Activated effector memory CD4-positive, alpha-beta T cell treated with anti-CD3 and anti-CD28 coated beads, Interleukin-2, amount 50 U/mL, for 16 hours (primary cell): ENCODE data around the gene HCN4.

Experiments
- DNase-seq: peaks from one replicate; pipeline ENCODE4 v3.0.0-alpha.2; 2020

Gene HCN4

GRCh38 chr15:73378089-73378488 lies 9.3 kb upstream of the HCN4 start:
- DNase-seq: no peak

GRCh38 chr15:73375755-73376305 lies 7.1 kb upstream of the HCN4 start:
- no peak for DNase-seq

DNA sequence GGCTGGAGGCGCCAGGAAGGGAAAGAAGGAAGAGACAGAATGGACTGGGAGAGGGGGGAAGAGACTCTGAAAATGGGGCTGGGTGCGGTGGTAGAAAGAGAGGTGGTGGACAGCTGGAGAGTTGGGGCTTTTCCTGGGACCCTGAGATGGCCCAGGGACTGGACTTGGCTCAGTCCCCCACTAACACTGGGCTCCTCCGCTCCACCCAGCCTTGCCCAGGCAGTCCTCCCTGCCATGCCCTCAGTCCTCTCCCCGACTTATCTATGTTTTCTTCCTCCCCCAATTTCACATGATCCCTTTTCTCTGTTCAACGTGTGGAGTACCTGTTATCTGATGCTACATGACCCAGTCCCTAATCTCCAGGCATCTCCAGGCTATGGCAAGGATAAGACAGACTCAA lies 6.3 kb upstream of the HCN4 start:
- no peak for DNase-seq

GRCh38 chr15:73374604-73375003 lies 5.8 kb upstream of the HCN4 start:
- DNase-seq: no peak

DNA sequence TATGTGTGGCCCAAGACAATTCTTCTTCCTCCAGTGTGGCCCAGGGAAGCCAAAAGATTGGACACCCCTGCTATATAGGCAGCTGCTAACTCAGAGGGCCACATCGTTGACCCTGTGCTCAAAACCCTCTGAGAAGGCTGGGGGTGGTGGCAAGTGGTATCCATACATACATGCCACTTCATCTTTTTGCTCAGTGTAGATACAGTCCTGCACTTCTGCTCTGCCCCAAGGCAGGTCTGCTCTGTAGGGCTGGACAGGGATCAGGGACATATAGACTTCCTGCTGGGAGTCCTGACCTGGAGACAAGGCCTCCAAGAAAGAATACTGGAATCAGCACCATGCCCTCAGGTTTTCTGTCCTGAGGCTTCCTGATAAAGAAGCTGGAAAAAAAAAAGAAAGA lies 4.5 kb upstream of the HCN4 start:
- no peak for DNase-seq

GRCh38 chr15:73371812-73372211 lies 3.1 kb upstream of the HCN4 start:
- no peak for DNase-seq

DNA sequence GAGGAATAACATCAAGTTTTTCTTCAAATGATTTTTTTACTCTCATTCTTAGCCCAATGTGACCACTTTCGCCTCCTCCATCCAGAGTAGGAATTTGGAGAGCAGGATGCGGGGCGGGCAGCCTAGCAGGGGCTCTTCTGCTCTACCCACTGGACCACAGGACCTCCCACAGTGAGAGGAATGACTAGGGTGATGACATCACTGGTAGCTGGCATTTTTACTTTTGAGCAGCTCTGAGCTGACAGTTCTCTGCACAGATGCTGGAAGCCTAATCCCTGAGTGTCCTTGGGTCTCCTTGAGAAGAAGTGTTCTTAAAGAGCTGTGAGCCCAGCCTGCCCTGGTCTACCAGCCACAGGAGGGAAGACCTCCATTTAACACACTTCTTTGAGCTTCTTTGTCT lies 1.4 kb upstream of the HCN4 start:
- DNase-seq: no peak

DNA sequence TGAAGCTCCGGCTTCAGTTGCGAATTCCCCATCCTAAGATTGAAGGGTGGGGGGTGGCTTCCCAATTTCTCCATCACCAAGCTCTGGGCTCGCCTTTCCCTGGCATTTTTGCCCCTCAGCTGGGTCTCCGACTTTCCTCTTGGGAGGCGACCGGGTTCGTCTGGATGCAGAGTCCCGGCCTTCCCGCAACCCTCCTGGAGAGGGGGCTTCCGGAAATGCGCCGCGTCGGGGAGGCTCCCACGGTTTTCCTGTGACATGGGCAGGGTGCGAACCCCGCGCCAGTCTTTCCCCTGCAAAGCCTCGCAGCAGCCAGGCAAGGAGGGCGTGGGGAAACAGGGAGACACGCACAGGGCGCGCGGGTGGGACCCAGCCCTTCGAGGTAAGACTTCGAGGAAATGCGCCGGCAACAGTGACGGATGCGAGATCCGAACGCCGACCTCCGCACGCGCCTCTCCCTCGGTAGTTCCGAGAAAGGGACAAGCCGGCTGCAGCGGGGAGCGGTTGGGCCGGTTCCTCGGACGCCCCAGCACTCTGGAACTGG lies 466 bp upstream of the HCN4 start:
- no peak for DNase-seq

DNA sequence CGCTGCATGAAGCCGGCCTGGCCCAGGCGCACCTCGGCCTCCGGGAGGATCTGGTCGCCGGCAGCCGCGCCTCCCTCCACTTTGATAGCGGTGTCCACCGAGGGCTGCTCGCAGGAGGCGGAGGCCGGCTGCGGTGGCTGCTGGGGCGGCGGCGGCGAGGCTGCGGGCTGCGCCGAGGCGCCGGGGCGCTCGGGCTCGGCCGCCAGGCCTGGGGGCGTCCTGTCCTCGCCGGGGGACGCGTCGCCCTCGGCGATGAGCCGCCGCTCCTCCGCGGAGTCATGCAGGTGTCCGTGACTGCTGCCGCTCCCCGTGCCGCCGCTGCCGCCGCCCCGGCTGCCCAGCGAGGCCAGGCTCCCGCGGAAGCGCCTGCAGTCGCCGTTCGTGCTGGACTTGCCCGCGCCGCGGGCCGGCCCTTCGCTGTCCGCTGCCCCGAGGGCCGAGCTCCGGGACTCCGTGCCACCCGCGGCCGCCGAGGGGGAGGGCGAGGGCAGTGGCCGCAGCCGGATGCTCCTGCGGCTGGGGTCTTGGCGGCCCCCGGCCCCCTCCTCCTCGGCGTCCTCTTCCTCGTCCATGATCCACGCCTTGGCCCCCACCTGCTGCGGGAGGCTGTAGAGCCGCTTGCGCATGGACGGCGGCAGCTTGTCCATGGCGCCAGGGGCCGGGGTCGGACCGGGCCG lies 996 bp downstream of the HCN4 start:
- DNase-seq: no peak

GRCh38 chr15:73366766-73367623 lies 1.8 kb downstream of the HCN4 start:
- no peak for DNase-seq

DNA sequence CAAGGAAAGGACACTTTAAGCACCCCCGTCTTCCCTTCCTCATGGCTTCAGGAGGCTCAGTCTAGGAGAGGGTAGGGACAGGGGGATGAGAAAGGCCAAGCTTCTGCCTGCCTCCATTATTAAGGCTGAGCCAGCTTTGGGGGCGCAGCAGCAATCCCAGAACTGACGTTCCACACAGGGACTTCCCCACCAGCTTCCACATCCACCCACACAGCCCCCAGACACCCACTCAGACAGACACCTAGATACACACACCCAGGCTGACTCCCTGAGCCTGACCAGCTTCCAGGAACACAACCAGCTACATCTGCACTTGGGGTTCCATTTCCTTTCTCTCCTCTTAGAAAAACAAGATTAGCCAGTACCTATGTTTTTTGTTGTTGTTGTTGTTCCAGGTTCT lies 4.7 kb downstream of the HCN4 start:
- DNase-seq: no peak

DNA sequence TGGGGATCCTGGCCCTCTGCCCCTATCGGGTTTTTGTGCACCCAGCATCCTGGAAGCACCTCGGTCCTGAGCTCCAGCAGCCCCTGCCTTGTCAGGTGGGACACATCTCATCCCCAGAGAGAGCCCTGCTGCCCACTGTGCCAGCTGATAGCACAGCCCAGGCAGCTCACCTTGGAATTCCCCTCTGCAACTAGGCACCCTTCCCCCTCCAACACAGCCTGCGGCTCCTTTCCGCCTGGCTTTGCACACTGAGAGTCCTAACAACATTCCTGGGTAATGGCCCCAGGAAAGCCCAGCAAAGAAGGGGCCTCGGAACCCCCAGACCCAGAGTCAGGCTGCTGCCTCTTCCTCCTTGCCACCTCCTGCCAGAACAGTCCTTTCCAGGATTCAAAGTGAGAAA lies 5.9 kb downstream of the HCN4 start:
- DNase-seq: no peak

DNA sequence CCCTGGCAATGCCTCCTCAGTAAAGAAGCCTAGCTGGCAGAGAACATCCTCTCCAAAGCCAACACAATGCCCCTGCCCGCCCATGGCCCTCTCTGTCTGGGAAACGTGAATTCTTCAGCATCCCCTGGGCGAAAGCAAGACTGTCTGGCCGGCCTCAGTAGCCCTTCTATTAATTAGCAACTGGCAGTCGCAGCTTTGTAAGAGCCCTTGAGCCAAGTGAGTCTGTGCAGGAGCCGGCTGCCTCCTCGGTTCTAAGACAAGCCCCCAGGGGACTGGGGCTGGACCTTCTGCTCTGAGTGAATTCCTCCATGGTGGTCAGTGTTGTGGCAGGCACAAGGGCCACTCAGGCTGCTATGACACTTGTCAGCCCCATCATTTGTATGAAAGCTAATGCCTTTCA lies 7.4 kb downstream of the HCN4 start:
- no peak for DNase-seq

GRCh38 chr15:73359651-73360050 lies 9.1 kb downstream of the HCN4 start:
- no peak for DNase-seq

DNA sequence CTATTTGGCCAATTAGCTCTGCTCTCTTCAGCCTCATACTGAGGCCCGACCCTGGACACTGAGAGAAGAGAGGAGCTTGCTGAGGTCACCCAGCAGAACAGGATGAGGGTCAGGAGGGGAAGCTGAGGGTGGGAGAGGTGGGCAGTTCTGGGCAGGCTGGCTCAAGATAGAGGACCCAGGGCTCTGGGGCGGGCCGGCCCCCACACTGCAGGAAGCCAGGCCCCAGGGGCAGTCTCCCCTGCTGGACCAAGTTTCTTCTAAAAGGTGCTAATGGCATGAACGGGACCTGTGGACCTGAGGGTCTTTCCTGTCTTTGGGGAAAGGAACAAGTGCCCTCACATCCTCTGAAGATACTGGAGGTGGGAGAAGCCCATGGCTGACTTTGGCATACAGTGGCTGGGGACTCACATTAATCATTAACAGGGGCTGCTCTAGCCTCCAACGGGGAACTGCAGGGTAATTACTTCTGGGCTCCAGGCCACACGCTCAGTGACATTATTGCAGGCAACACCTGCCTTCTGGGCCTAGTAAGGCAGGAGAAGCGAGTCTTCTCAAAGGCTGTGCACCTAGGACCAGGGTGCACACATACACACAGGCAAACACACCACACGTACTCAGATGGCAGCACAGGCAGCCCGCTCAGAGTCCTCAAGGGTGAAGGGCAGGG lies 10.6 kb downstream of the HCN4 start:
- DNase-seq: no peak

- no peak for DNase-seq
These were observed 13.0 kb downstream of the HCN4 start for GRCh38 chr15:73355612-73356265.

DNA sequence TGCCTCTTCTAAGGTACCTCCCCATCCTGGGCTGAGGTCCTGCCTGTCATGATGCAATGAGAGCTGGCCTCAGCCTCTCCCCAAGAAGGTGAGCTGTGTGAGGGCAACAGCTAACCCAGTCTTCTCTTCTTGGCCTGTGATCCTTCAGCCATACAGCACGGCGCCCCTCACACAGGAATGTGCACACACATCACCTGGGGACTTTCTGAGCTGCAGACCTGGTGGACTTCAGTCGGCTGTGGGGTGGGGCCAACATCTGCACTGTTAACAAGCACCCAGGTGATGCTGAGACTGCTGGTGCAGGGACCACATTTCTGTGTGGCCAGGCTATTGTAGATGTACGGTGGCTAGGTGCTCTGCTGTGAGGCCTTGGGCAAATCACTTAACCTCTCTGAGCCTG lies 14.5 kb downstream of the HCN4 start:
- DNase-seq: no peak

- DNase-seq: no peak
These were observed 15.0 kb downstream of the HCN4 start for GRCh38 chr15:73353734-73354133.

- DNase-seq: no peak
These were observed 16.7 kb downstream of the HCN4 start for GRCh38 chr15:73352082-73352481.

- DNase-seq: no peak
These were observed 19.6 kb downstream of the HCN4 start for GRCh38 chr15:73349191-73349590.

GRCh38 chr15:73346735-73347312 lies 21.9 kb downstream of the HCN4 start:
- peak; percentile 83 for DNase-seq

GRCh38 chr15:73345658-73346057 lies 23.1 kb downstream of the HCN4 start:
- DNase-seq: no peak

- no peak for DNase-seq
These were observed 24.7 kb downstream of the HCN4 start for GRCh38 chr15:73344056-73344455.
